ENCODE measurements around the gene THAP9.
A peak's percentile ranks its signal among the peaks of the same experiment; 100 is the strongest.
"Not testable (repeated sequence)": the region's sequence is repeated elsewhere in the genome, so short reads cannot be mapped to it uniquely, and the experiment has no call there.

The THAP9 gene

DNA sequence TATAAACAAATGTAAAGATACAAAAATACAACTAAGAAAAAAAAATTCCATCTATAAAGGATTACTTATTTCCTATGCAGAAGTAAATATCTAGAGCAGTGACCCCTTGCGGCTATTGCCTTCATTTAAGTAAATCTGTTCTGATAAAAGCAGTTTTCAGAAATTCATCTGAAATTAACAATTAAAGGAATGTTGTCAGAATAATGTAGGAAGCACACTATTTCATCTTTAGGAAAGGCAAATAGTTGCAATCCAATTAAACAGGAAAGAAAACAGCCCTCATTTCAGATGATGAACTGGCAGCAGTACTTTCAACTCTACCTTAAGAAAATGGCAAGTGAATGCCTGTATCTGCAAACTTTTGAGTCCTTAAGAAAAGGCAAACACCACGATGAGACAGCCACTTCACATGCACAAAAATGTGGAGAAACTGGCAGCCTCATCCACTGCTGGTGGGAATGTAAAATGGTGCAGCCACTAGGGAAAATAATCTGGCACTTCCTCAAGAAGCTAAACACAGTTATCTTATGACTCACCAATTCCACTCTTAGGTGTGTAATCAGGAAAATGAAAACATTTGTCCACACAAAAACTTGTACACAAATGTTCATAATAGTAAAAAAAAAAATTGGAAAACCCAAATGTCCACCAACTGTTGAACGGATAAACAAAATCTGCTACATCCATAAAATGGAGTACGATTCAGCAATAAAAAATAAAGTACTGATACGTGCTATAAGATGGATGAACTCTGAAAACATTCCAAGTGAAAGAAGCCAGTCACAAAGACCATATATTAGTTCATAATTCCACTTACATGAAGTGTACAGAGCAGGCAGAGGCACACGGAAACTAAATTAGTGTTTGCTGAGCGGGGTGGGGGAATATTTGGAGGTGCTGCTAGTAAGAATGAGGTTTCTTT is 2.0 kb upstream of the THAP9 start:
- DNase-seq = peak; percentile 87

DNA sequence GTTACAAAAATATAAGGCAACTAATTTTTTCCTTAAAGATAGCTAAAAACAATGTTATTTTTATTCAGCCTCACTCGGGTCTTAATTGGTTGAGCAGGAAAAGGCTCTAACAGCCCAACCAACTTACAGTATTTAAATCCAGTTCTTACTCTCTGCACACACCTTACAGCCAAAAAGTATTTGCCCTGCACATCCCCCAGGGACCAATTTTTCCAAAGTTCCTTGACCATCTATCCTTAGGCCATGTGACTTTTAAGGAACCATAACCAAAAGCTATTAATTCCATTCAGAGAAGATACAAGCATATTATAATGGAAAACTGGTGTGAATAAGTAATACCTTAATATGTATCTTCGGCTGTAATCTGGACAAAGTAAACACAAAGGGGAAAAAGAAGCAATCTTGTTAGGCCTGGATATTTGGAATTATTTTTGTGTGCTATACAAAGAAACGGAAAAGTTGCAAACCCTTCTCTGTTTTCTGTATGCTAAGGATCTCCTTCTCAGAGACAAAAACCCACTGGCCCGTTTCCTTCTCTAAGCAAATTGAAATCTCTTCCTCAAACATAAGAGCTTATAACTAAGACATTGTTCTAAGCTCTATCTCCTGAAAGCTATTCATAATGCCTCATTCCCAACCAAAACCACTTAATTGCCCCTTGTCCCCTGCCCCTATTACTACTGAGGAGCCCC is 1.0 kb upstream of the THAP9 start:
- DNase-seq = peak; percentile 3

DNA sequence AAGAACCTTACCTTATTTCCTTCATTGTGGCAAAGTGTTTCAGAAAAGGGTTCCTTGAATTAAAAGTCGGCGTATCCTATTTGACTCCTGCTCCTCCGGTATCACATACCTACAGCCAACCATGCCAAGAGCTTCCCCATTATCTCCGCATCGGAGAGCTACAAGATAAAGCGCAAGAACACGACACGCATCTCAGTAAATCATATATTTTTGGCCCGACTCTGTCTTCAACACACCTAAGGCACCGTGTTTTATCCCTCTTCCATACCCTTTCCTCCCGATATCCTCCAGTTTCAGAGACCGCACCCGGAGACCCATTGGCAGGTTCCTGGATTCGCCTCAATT is 497 bp upstream of the THAP9 start:
- no peak for DNase-seq

DNA sequence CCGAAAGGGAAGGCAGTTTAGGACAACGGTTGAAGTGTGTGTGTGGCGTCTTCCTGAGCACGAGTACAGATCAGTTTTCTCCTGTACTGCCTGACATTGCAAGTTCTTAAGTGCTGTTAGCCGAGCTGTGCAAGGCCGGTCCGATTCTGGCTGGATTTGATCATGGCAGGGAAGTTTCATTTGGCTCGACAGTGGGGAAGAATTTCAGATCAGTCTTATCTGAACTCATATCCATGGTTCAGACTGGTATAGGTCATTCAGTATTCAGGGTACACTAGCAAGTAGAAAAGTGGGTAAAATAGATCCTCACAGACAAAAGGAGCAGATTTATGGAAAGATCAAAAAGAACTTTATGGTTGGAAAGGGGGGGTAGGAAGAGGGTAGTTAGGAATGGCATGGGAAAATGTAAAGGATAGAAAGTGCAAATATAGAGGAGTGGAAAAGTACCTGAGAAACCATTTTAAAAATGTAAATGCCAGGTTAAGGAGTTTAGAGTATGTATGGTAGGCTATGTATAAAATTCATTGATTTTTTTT is 716 bp downstream of the THAP9 start:
- no peak for DNase-seq

DNA sequence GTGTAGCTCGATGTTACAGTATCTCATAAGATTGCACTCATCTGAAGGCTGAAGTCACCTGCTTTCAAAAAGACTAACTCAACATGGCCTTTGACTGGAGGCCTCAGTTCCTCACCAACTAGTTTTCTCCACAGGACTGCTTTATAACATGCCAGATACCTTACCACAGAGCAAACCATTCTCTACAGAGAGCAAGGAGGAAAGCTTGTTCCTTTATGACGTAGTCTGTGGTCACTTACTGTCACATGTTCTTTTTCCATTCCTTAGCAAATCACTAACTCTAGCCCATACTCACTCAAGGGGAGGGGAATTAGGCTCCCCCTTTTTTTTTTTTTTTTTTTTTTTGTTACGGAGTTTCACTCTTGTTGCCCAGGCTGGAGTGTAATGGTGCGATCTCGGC is 3.2 kb downstream of the THAP9 start:
- no peak for DNase-seq

DNA sequence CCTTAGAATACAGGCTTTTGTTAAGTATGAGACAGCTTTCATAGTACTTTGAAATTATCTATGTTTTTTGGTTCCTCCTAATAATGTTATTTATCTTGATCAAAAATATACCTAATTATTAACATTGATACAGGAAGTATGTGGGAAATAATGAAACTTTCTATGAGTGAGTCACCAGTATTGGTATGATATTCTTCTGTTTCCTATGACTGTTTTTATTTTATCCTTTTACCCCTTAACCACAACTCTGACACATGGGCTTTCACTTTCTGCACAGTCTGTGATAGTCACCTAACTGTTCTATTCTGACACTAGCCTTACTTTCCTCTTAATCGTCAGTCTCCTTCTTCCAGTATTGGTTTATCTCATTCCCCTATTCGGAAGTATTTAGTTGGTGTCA is 4.7 kb downstream of the THAP9 start:
- DNase-seq = peak; percentile 60

DNA sequence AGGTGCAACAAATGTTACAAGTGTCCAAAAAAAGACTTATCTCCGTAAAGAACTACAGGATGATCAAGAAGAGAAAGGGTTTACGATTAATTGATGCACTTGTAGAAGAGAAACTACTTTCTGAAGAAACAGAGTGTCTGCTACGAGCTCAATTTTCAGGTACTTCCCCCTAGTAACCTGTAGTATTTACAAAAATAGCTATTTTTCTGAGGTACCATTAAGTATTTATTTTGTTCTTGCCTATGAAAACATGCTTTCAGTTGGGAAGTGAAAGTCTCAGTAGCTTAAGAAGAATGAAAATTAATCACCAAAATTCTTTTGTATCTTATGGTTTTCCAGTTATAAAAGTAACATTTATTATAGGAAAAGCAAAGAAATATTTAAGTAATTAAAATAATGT is 5.9 kb downstream of the THAP9 start:
- no peak for DNase-seq

DNA sequence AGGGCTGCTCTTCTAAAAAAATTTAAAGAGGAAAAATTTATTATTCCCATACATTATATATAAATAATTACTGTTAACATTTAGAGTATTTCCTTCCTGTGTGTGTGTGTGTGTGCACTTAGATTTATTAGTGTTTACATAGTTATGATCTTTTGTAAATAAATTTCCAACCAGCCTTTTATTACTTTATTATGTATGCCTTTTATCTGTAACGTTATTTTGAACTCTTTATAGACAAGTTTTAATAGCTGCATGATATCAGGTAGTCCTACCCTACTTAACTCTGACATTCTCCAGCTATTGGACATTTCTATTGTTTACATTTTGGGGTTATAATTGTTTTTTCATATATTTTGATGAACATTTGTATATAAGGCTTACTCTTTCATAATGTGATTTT is 8.8 kb downstream of the THAP9 start:
- DNase-seq = no peak

DNA sequence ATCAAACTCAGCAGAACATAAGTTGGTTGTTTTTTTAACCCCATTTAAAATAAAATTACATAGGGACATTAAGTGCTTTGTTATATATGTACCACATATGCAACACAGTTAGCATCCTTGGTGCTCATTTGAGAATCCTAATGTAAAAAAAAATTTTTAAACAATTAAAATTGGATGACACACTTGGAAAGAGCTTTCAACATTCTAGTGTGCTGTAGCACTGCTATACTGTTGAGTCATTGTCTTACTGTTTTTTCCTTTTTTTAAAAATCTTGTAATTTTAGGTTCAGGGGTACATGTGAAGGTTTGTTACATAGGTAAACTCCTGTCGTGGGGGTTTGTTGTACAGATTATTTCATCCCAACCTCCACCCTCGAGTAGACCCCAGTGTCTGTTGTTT is 12.8 kb downstream of the THAP9 start:
- DNase-seq = peak; percentile 5

DNA sequence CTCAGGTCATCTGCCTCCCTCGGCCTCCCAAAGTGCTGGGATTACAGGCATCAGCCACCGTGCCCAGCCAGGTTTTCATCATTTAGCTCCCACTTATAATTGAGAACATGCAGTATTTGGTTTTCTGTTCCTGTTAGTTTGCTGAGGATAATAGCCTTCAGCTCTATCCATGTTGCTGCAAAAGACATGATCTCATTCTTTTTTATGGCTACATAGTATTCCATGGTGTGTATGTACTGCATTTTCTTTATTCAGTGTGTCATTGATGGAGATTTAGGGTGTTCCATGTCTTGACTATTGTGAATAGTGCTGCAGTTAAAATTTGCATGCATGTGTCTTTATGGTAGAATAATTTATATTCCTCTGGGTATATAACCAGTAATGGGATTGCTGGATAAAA is 13.4 kb downstream of the THAP9 start:
- DNase-seq = not testable (repeated sequence)

DNA sequence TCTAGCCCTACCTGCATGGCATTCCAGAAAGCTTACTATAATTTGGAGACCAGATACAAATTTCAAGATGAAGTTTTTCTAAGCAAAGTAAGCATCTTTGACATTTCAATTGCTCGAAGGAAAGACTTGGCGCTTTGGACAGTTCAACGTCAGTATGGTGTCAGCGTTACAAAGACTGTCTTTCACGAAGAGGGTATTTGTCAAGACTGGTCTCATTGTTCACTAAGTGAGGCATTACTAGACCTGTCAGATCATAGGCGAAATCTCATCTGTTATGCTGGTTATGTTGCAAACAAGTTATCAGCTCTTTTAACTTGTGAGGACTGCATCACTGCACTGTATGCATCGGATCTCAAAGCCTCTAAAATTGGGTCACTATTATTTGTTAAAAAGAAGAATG is 17.6 kb downstream of the THAP9 start:
- DNase-seq = no peak

DNA sequence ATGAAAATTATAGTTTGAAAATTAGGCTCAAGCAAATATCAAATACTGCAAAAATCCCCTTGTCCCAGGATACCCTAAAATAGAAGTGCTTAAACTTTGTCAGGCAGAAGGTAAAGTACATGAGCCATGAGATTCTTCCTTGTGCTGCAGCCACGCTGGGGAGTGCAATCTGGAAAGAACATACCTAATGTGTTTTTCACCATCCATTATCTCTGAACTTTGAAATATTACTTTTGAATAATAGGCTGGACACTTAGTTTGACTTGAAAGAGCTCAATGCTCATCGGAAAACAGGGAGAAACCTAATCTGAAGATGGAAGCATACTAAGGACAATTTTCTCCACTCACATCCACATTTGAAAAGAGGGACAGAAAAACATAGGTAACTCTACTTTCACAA is 18.9 kb downstream of the THAP9 start:
- no peak for DNase-seq

DNA sequence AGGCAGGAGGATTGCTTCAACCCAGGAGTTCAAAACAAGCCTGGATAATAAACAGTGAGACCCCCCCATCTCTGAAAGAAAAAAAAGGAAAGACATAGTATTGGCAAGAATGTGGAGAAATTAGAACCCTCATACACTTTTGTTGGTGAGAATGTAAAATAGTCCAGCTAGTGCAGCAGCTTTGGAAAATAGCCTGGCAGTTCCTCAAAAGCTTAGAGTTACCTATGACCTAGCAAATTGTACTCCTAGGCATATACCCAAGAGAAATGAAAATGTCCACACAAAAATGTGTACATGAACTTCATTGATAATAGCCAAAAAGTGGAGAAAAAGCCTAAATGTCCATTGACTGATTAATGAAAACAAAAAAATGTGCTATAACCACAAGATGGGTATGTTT is 21.3 kb downstream of the THAP9 start:
- DNase-seq = no peak

DNA sequence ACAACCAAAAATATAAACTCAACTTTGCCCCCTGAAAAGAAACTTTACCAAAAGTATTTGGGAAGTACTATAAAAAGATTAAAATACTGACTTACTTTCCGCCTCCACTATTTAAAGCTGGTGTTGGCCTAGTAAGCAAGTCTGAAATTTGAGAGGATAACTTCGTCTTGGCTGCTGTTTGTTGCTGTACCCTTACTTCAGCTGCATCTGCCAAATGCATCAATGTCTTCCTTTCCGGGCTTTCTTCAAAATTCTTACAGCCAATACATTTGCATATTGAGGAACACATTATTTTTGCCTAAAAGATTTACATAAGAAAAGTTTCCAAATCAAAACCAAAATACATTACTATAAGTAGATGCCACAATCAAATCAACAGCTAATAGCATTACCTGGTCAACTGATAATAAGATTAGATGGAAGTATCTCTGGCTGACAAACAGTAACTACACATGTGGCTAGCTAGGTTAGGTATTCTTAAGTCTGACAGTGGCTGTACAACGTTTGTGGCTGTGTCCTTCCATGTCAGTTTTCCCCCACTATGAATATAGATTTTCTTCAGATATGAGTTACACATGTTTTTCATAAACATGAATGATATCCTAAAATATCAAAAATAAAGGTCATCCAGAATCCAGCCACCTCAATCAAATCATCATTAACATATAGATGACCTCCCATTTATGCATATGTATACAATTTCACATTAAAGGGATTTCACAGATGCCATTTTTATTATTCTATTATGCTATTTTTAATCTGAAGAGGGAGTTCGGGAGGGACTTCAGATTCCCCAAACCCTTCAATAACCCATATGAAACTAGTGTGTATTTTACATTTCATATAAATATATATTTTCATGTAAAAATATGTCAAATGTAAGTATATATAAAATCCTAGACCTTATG is 30.6 kb downstream of the THAP9 start:
- DNase-seq = no peak

DNA sequence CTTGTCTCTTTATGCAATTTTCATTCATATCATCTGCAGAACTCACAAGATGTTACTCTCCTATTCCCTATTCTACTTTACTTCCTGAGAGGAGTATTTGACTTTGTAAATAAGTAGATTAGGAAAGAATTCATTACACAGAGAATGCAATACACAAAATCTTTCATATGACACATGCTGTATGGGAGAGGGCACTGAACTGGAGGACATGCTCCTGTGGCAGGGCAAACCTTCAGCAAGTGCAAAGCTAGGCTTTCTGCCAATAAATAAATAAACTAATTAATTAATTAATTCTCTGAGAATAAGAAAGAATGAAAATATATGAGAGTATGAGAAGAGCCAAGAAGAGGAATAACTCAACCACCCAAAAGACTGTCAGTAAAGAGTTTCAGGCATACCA is 33.9 kb downstream of the THAP9 start:
- DNase-seq = no peak

DNA sequence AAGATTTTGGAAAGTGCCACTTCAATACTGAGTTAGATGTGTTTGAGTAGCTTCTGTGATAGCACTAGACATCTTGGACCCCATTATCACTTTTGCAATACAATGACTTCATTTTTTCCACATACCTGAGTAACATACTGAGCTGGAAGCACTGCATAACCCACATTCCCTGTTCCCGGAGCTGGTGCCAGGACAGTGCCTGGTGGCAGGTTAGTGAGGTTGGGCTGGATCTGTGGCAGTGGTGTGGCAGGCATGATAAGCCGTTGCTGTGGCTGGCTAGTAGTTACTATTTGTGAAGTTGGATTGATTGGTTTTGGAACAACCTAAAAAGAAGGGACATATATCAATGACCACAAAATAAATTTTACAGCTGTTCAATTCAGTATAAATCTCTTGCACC is 38.9 kb downstream of the THAP9 start:
- DNase-seq = no peak

DNA sequence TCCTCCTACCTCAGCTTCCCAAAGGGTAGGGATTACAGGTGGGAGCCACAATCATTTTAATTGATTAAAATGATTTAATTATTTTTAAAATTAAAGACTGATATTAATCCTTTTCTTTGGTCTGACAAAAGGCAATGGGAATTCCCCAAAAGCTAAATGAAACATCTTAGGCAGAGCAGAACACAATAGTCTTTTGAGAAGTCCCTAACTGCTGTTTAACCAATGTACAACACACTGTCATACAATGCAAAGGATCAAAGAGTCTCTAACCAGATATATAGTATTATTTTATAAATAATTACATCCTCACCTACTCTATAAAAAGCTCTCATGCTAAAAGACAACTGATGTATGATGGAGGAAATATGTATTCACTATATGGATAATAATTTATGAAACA is 47.0 kb downstream of the THAP9 start:
- DNase-seq = no peak

DNA sequence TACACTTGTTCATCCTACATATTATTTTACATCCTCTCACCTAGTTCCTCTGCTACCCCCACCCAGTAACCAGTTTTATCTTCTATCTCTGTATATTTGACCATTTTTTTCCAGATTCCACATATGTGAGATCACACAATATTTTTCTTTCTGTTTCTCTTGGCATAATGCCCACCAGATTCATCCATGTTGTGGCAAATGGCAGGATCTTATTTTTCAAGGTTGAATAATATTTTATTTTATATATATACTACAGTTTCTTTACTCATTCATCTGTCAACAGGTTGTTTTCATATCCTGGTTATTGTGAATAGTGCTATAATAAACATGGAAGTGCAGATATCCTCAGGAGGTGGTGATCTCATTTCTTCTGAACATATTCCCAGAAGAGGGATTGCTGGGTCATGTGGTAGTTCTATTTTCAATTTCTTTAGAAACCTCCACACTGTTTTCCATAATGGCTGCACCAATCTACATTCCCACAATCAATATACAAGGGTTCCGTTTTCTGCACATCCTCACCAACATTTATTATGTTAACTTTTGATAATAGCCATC is 48.2 kb downstream of the THAP9 start:
- DNase-seq = peak; percentile 47

DNA sequence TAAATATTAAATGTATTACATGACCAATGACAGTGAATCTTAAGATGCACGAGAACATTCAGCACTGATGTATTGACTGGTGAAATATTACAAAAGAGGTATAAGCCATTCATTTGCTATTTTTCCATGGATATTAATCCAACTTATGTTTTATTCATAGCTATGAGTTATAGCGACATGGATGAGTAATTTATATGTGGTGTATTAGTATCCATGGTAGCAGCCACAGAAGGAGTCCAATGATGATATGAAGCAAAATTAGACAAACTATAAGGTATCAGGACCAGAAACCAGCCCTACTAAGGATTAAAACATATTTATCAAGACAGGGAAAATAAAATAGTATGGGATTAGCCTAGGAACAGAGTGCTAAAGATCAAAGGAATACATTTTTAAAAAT is 50.7 kb downstream of the THAP9 start:
- peak; percentile 6 for DNase-seq

DNA sequence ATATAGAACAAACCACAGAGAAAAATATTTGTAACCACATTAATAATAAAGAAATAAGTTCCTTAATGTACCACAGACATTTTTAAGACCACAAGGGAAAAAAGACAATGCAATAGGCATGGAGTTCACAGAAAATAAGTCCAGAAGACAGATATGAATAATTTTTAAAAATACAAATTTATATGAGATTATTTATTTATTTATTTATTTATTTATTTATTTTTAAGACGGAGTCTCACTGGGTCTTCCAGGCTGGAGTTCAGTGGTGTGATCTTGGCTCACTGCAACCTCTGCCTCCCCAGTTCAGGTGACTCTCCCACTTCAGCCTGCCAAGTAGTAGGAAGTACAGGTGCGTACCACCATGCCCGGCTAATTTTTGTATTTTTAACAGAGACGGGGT is 53.7 kb downstream of the THAP9 start:
- peak; percentile 21 for DNase-seq

DNA sequence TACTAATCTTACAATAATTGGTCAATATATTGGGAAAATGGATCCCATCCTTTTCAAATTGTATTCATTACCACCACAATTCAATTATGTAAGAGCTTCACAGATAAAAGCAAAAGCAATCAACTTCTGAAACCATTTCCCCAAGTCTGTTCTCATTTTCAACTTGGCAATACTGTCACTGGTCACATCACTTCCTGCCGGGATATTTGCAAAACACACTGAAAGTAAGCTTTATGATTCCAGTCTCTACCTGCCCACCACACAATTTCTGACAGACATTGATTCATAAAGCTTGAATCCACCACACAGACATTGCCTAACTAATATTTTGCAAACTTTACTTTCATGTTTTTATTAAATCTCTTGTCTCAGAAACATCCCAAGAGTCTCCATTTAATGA is 56.5 kb downstream of the THAP9 start:
- no peak for DNase-seq

DNA sequence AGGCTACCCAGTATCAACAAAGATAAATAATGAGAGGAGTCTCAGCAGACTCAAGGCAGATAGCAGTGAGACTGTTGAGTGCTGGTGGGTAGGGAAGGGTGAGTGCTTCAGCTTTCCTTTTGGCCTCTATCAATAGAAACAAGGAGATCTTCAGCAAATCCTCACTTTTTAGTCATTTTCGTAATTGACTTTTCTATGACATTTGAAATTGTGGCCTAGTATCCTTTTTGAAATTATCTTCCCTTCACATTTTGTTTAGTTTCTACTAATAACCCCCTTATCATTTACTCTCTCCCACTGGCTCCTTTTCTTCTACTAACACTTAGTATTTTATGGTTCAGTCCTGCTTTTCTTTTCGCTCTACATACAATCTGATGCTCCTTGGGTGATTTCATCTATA is 65.2 kb downstream of the THAP9 start:
- no peak for DNase-seq

DNA sequence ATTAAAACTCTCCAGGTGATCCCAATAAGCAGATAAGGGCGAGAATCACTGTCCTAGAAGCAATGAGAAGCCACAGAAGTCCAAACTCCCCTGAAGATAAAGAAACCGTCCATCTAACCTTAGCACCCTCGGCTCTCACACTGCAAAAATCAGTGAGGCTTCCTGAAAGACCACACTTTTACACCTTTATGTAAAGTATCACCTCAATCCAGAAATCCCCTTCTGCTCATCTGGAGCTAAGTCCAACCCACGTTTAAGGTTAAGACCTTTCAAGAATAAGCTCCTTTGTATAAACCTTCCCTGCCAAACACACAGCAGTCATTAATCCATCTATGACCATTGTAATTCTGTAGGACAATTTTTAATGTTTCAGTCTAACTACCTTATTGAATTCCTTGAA is 68.4 kb downstream of the THAP9 start:
- DNase-seq = no peak
